ENCODE measurements around the gene GOSR1. TPM values are rescaled to one million over a fixed set of nuclear protein-coding genes. Genes with fewer than 3 reads are reported as not detected.
"Not testable (repeated sequence)": the region's sequence is repeated elsewhere in the genome, so short reads cannot be mapped to it uniquely, and the experiment has no call there.

The GOSR1 gene
- total RNA-seq, 1 experiment from 2014 or later: 31.5 TPM

GRCh38 chr17:30505868-30506417, 28.7 kb downstream of the GOSR1 start:
- no peak for DNase-seq (ENCODE audit: low read depth)

GRCh38 chr17:30506481-30506880, 29.3 kb downstream of the GOSR1 start:
- DNase-seq (ENCODE audit: low read depth): no peak

GRCh38 chr17:30513346-30513745, 36.1 kb downstream of the GOSR1 start:
- DNase-seq (ENCODE audit: low read depth): no peak

DNA sequence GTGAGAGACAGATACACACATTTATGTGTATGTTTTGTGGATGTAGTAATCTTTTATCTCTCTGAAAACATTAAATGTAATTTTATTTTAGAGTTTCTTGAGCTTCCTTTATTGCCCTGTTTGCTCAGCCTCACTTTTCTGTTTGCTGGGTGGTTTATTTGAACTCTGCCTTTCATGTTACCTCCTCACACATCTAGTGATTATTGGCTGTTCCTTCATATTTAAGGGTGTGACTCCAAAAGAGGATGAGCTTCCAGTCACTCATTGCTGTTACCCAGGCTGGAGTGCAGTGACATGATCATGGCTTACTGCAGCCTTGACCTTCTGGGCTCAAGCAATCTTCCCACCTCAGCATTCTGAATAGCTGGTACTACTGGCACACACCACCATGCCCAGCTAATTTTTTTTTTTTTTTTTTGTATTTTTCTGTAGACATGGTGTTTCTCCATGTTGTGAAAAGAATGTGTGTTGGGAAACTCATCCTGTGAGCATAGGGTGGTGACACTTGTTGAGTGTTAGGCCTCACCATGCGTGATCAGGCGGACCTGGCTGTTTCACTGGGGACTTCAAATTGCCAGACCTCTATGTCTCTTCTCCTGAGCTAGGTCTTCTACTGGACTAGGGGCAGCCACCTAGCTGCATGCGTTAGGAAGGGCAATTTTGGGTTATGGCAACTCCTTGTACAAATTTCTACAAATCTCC, 37.8 kb downstream of the GOSR1 start:
- no peak for DNase-seq (ENCODE audit: low read depth)

DNA sequence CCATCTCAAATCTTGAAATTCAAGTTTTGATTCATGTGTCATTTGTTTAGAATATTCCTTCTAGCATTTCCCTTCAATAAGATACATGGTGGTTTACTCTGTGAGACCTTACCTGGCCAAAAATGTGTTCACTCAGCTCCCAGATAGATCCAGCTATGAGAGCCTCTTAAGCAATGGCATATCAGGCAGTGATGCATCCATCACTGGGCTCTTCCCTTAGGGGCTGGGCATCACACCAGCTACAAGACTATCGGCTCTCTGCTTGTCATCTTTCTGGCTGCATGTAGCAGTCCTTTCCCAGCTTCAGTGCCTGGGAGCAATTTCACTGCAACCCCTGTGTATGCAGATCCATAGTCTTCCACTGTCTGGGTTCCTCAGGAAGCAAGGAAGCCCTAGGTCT, 40.6 kb downstream of the GOSR1 start:
- peak; percentile 15 for DNase-seq (ENCODE audit: low read depth)

DNA sequence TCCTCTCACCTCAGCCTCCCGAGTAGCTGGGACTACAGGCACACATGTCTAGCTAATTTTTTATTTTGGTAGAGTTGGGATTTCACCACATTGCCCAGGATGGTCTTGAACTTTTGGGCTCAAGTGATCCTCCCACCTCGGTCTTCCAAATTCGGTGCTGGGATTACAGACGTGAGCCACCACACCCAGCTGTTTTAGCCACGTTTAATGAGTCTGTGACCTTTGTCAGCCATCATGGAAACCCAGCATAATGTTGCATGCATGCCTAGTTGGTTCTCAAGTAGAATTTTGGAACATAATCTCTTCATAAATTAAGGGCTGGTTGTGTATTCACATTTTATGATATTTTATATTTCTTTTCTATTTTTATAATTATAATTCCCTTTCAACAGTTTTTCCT, 42.0 kb downstream of the GOSR1 start:
- peak; percentile 15 for DNase-seq (ENCODE audit: low read depth)

DNA sequence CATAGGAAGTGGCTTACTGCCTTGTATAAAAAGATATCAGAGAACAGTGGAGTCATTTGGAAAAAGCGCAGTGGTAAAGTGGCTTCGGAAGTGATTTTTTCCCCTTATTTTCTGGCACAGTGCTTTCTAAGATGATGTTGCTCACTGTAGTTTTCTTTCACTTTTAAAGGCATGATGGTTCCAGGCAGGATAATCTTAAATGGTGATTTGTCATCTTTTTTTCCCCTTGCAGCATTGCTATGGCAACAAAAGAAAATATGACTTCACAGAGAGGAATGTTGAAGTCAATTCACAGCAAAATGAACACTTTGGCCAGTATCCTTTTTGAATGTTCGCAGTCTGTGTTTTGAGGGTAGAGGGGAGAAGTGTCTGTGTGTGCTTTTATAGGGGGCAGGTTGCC, 42.5 kb downstream of the GOSR1 start:
- peak; percentile 95 for DNase-seq (ENCODE audit: low read depth)

DNA sequence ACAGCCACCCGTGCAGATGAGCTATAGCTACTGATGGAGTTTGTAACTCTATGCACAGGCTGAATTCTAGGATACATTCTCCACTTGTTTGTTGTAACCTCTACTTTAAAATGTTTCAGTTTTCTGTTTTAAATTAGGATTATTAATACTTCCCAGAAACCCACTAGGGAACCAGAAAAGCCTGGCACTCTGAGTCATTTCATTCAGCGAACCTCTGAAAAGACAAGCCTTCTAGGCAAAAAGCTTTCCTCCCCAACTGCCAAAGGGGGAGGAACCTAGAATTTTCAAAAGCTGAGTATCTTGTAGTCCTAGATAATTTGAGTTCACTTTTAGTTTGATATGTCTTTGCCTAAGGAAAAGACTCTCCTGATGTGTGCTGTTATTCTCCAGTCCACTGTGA, 43.2 kb downstream of the GOSR1 start:
- peak; percentile 84 for DNase-seq (ENCODE audit: low read depth)

DNA sequence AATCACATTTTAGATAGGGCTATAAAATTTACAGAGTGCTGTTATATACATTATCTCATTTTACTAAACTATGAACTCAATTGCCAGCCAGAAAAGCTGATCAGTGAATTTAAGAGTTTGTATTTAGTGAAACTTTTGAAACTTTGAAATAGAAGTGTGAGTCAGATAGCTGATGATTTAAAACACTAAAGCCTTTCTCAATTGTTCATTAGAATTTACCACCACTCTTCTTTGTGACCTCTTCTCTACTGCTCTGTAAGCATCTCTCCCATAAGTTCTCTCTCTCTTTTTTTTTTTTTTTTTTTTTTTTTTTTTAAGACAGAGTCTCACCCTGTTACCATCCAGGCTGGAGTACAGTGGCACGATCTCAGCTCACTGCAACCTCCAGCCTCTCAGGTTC, 43.7 kb downstream of the GOSR1 start:
- DNase-seq (ENCODE audit: low read depth): no peak

DNA sequence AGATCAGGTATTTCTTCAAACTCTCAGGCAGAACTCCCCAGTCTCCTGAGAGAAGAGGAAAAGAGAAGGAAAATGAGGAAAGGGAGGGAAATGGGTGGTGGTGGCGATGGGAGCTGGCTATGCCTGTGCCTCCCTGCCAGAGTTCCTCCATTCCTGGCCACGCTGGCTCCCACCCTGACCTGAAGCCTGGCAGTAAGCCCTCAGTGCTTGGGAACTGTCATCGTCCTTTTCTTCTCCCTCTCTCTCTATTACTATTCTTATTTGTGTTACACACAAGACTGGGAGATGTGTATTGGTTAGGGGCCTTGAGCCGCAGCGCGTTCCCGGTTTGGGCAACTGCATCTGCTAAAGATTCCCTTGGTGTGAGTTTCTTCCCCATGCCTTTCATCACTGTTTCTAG, 44.6 kb downstream of the GOSR1 start:
- DNase-seq (ENCODE audit: low read depth): no peak

DNA sequence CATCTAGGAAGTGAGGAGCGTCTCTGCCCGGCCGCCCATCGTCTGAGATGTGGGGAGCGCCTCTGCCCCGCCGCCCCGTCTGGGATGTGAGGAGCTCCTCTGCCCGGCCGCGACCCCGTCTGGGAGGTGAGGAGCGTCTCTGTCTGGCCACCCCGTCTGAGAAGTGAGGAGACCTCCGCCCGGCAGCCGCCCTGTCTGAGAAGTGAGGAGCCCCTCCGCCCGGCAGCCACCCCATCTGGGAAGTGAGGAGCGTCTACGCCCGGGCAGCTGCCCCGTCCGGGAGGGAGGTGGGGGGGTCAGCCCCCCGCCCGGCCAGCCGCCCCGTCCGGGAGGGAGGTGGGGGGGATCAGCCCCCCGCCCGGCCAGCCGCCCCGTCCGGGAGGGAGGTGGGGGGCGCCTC, 46.0 kb downstream of the GOSR1 start:
- DNase-seq (ENCODE audit: low read depth): not testable (repeated sequence)

- DNase-seq (ENCODE audit: low read depth): no peak
Measured at GRCh38 chr17:30524847-30525246, 47.6 kb downstream of the GOSR1 start.

GRCh38 chr17:30526401-30526800, 49.2 kb downstream of the GOSR1 start:
- DNase-seq (ENCODE audit: low read depth): no peak

DNA sequence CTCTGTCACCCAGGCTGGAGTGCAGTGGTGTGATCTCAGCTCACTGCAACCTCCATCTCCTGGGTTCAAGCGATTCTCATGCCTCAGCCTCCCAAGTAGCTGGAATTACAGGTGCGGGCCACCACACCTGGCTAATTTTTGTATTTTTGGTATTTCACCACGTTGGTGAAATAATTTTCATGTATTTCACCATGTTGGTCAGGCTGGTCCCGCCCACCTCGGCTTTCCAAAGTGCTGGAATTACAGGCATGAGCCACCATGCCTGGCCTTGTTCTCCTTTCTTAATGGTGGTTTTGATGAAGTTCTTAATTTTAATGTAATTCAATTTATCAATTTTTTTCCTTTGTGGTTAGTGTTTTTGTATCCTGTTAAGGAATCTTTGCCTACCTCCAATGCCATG, 51.5 kb downstream of the GOSR1 start:
- not testable (repeated sequence) for DNase-seq (ENCODE audit: low read depth)

GRCh38 chr17:30530346-30531025, 53.3 kb downstream of the GOSR1 start:
- DNase-seq (ENCODE audit: low read depth): peak; percentile 42

- no peak for DNase-seq (ENCODE audit: low read depth)
Measured at GRCh38 chr17:30532871-30533270, 55.7 kb downstream of the GOSR1 start.

- DNase-seq (ENCODE audit: low read depth): no peak
Measured at GRCh38 chr17:30534298-30534697, 57.1 kb downstream of the GOSR1 start.

DNA sequence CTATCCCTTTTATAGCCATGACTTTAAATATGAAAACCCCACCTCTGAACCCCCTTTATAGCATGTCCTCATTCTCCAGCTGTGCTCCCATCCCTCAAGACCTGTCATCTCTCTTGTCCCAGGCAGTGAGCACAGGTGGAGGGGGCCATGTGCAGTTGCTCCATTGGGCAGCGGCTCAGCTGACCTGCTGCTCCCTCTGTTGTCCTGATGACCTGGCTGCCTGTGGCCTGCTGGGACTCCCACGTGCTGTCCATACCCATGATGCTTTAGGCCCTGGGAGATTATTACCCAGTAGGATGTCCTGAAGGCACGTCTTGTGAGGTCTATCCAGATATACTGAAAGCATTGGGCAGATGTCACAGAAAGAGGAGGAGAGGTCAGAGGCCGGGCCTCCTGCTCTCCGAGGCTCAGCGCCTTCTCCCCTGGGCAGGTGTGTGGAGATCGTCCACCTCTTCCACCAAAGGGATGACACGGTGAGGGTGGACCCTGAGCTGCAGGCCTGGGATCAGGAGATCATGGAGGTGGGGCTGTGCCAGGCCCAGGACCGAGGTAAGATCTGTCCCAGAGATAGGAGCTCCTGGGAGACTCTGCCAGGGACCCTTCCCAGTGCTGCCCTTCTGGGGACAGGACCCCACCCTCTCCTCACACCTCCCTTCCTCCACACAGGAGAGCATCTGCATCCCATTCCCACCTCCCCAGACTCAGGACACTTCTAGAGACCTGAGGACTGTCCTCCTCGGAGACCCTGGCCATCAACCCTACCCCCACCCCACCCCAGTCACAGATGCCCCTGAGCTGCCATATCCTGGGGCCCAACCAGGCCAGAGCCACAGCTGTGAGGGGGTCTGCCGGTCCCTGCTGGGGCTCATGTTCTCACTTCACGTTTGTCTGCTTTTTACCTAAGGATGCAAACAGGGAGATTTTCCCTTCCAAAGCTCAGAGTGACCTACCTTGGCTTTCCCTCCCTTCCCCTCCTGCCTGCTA, 58.0 kb downstream of the GOSR1 start:
- no peak for DNase-seq (ENCODE audit: low read depth)

DNA sequence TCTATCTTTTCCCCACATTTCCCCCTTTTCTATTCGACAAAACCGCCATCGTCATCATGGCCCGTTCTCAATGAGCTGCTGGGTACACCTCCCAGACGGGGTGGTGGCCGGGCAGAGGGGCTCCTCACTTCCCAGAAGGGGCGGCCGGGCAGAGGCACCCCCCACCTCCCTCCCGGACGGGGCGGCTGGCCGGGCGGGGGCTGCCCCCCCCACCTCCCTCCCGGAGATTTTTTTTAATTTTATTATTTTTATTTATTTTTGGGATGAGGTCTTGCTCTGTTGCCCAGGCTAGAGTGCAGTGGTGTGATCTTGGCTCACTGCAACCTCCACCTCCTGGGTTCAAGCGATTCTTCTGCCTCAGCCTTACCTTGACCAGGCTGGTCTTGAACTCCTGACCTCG, 59.6 kb downstream of the GOSR1 start:
- not testable (repeated sequence) for DNase-seq (ENCODE audit: low read depth)

GRCh38 chr17:30537667-30538066, 60.5 kb downstream of the GOSR1 start:
- not testable (repeated sequence) for DNase-seq (ENCODE audit: low read depth)

GRCh38 chr17:30541802-30542201, 64.6 kb downstream of the GOSR1 start:
- no peak for DNase-seq (ENCODE audit: low read depth)

DNA sequence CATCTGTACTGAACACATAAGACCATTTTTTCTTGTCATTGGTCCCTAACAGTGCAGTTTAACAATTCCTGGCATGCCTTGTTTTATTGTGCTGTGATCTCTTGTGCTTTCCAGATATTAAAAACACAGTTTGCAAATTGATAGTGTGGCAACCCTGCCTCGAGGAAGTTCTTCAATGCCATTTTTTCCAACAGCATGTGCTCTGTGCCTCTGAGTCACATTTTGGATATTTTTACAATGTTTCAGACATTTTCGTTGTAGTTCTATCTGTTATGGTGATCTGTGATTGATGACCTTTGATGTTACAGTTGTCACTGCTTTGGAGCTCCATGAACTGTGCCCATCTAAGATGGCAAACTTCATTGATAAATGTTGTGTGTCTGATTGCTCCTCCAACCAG, 66.2 kb downstream of the GOSR1 start:
- DNase-seq (ENCODE audit: low read depth): peak; percentile 11

All from M059J (cell line).